Large intestine (tissue), 12 donors: ENCODE measurements around the gene AKAP14. TPM values are rescaled to one million over a fixed set of nuclear protein-coding genes. Genes with fewer than 3 reads are reported as not detected.

ENCODE experiments used
- DNase-seq, 2 donors: peaks; one replicate each; pipeline versions ENCODE4 v3.0.0 to v3.0.0-alpha.2; 2013
- H3K27ac ChIP-seq: one replicate; pipeline ENCODE4 v1.5.1; 2013; ENCODE audit warnings: low read length
- H3K27me3 ChIP-seq: 2 replicates; pipeline ENCODE4 v1.6.1; 2013; ENCODE audit warnings: low read length; ENCODE audit not compliant: control insufficient read depth, insufficient read depth
- H3K36me3 ChIP-seq: 2 replicates; pipeline ENCODE4 v1.6.1; 2013; ENCODE audit warnings: low read length; ENCODE audit not compliant: control insufficient read depth, insufficient read depth
- H3K4me1 ChIP-seq: one replicate; pipeline ENCODE4 v1.6.1; 2013; ENCODE audit warnings: low read length; ENCODE audit not compliant: control insufficient read depth, insufficient read depth
- H3K4me3 ChIP-seq: one replicate; pipeline ENCODE4 v1.5.1; 2013; ENCODE audit warnings: low read length
- H3K9me3 ChIP-seq: one replicate; pipeline ENCODE4 v1.6.1; 2013; ENCODE audit warnings: mild to moderate bottlenecking, low read depth, low read length, moderate library complexity; ENCODE audit not compliant: control insufficient read depth
- WGBS: methylation state at CpG from one replicate; pipeline ENCODE4 v1.1.5; 2013; ENCODE audit warnings: low lambda C conversion rate; ENCODE audit not compliant: insufficient coverage; 5-methylcytosine and 5-hydroxymethylcytosine counted together
- long read RNA-seq, 11 donors: transcript quantifications; one replicate each; lab custom pipeline, GENCODE V29; 2026
- polyA plus RNA-seq: library from polyadenylated mRNA; unstranded; fragments of 120-200 nt; gene quantifications from one replicate; pipeline ENCODE4 v1.2.1, GENCODE V29; 2013

Gene AKAP14
- 0.40 TPM for polyA plus RNA-seq
- long read RNA-seq, donor 1, result 0 reads
- long read RNA-seq, donor 2, result 0 reads
- long read RNA-seq, donor 3, partial matches to known transcripts, result 154 of 154 reads
- long read RNA-seq, donor 3, other reads (novel, unspliced or antisense), result 0 of 154 reads
- long read RNA-seq, donor 4, result 0 reads
- long read RNA-seq, donor 5, partial matches to known transcripts, result 6 of 142 reads
- long read RNA-seq, donor 5, other reads (novel, unspliced or antisense), result 136 of 142 reads
- long read RNA-seq, donor 6, result 0 reads
- long read RNA-seq, donor 7, partial matches to known transcripts, result 35 of 35 reads
- long read RNA-seq, donor 7, other reads (novel, unspliced or antisense), result 0 of 35 reads
- long read RNA-seq, donor 8, result 0 reads
- long read RNA-seq, donor 9, result 0 reads
- long read RNA-seq, donor 10, result 0 reads
- long read RNA-seq, donor 11, partial matches to known transcripts, result 0 of 1 reads
- long read RNA-seq, donor 11, other reads (novel, unspliced or antisense), result 0 of 1 reads

GRCh38 chrX:119895843-119896326 lies at the start of gene AKAP14:
TSS of gene AKAP14 (plus strand) at chrX:119895893. CDS start at chrX:119903224, 7,331 bp downstream.
- no peaks in the 10 kb centered on the region for H3K9me3 ChIP-seq
- DNase-seq, result peak in 1 of 2 donors; percentile 8
- WGBS, result no CpG with 5 or more reads among the region's 4 CpGs
- no peaks in the 10 kb centered on the region for H3K36me3 ChIP-seq
- H3K4me1 ChIP-seq, result no peaks in the 10 kb centered on the region
- H3K27me3 ChIP-seq, result no peaks in the 10 kb centered on the region
- H3K4me3 ChIP-seq, result no peak within 1 kb of the TSS
- no peak within 1 kb of the TSS for H3K27ac ChIP-seq

- no peaks in the 10 kb centered on the region for H3K4me1 ChIP-seq
- peak; percentile 96 to 97 for DNase-seq
- no peaks in the 10 kb centered on the region for H3K9me3 ChIP-seq
- H3K36me3 ChIP-seq, result peaks cover 4% of the 10 kb centered on the region
- H3K27ac ChIP-seq, result peak within 1 kb of the TSS; percentile 94
- H3K4me3 ChIP-seq, result peak within 1 kb of the TSS; percentile 90
- no CpG with 5 or more reads among the region's 54 CpGs for WGBS
- H3K27me3 ChIP-seq, result no peaks in the 10 kb centered on the region
Observed at GRCh38 chrX:119852382-119853353, 43.0 kb upstream of the AKAP14 start, which contains the start of gene UPF3B. TSS of gene UPF3B (minus strand) at chrX:119852963. CDS start at chrX:119852928, 35 bp downstream.

- H3K27ac ChIP-seq, result peak overlapping the region; percentile 55
- no CpG with 5 or more reads among the region's 10 CpGs for WGBS
- DNase-seq, result no peak
- no peaks in the 10 kb centered on the region for H3K27me3 ChIP-seq
- H3K36me3 ChIP-seq, result peaks cover 4% of the 10 kb centered on the region
- H3K4me1 ChIP-seq, result no peaks in the 10 kb centered on the region
- H3K9me3 ChIP-seq, result no peaks in the 10 kb centered on the region
- H3K4me3 ChIP-seq, result peak overlapping the region; percentile 36
Observed at GRCh38 chrX:119853444-119853843, 42.2 kb upstream of the AKAP14 start.

- peak overlapping the region; percentile 85 for H3K4me3 ChIP-seq
- DNase-seq, result no peak
- H3K36me3 ChIP-seq, result peaks cover 3% of the 10 kb centered on the region
- no peaks in the 10 kb centered on the region for H3K9me3 ChIP-seq
- no peaks in the 10 kb centered on the region for H3K27me3 ChIP-seq
- H3K4me1 ChIP-seq, result peaks cover 2% of the 10 kb centered on the region
- H3K27ac ChIP-seq, result peak overlapping the region; percentile 95
- WGBS, result no CpG with 5 or more reads among the region's 25 CpGs
Observed at GRCh38 chrX:119870626-119871131, 25.0 kb upstream of the AKAP14 start.

- Histone ChIP-seq H3K4me3 (peak overlapping the region; percentile 85), H3K27me3 (no peaks in the 10 kb centered on the region), H3K36me3 (peaks cover 5% of the 10 kb centered on the region), H3K4me1 (peaks cover 2% of the 10 kb centered on the region), H3K9me3 (no peaks in the 10 kb centered on the region), H3K27ac (peak overlapping the region; percentile 95)
- WGBS, result no CpG with 5 or more reads among the region's 26 CpGs
- DNase-seq, result no peak
Observed at GRCh38 chrX:119871245-119871598, 24.5 kb upstream of the AKAP14 start.

- peak; percentile 88 to 92 for DNase-seq
- Histone ChIP-seq H3K9me3 (no peaks in the 10 kb centered on the region), H3K4me1 (peaks cover 2% of the 10 kb centered on the region), H3K36me3 (peaks cover 5% of the 10 kb centered on the region), H3K4me3 (peak within 1 kb of the TSS; percentile 85), H3K27me3 (no peaks in the 10 kb centered on the region), H3K27ac (peak within 1 kb of the TSS; percentile 95)
- no CpG with 5 or more reads among the region's 62 CpGs for WGBS
Observed at GRCh38 chrX:119871599-119872395, 23.9 kb upstream of the AKAP14 start, which contains the start of the genes NDUFA1 and RNF113A. TSS of gene NDUFA1 (plus strand) at chrX:119871832. CDS start at chrX:119871912, 80 bp downstream. TSS of gene RNF113A (minus strand) at chrX:119871733. CDS start at chrX:119871613, 120 bp downstream.

- no peak for DNase-seq
Observed at GRCh38 chrX:119878740-119879139, 17.0 kb upstream of the AKAP14 start.

GRCh38 chrX:119880076-119880475 lies 15.6 kb upstream of the AKAP14 start:
- Histone ChIP-seq H3K4me1 (no peaks in the 10 kb centered on the region), H3K36me3 (peaks cover 7% of the 10 kb centered on the region), H3K27ac (no peak overlapping the region), H3K27me3 (no peaks in the 10 kb centered on the region), H3K9me3 (no peaks in the 10 kb centered on the region), H3K4me3 (no peak overlapping the region)
- WGBS, result no CpG with 5 or more reads among the region's 5 CpGs
- DNase-seq, result no peak

More at GRCh38 chrX:119878740-119879139, 17.0 kb upstream of the AKAP14 start:
- Histone ChIP-seq H3K27me3 (no peaks in the 10 kb centered on the region), H3K4me3 (no peak overlapping the region), H3K9me3 (no peaks in the 10 kb centered on the region), H3K36me3 (peaks cover 7% of the 10 kb centered on the region), H3K27ac (no peak overlapping the region), H3K4me1 (no peaks in the 10 kb centered on the region)
- 67% methylated on average over 1 of the region's 2 CpGs for WGBS
